DLD1 (cell line): ENCODE data around the gene CXorf49.
"Not testable (repeated sequence)": the region's sequence is repeated elsewhere in the genome, so short reads cannot be mapped to it uniquely, and the experiment has no call there.

ENCODE experiments used
- in situ Hi-C: cut with HindIII; loops from 2 replicates; pipeline ENCODE4 v1.10.0; 2017; ENCODE audit warnings: low sequenced_read_pairs

Gene CXorf49

DNA sequence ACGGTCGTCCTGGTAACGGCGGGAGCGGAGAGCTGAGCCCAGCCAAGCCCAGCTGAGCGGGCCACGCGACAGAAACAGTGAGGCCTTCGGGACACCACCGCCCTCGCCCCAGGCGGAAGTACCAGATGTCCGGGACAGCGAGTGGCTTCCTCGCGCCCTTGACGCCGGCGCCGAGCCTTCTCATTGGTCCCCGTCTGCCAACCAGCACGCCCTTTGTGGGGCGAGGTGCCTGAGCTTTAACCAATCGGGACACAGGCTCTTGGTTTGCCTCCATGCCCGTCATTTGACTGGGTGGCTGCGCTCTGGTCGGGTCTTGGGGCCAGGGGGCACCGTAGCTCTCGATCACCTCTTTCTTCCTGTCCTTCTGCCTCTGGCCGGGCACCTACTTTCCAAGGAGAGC lies at the start of gene CXorf49:
CXorf49 (minus strand) TSS at position 101 of the 400 bp plus-strand sequence. CDS start 134 bp downstream, outside the sequence.
- in situ Hi-C loops: not testable (repeated sequence)

DNA sequence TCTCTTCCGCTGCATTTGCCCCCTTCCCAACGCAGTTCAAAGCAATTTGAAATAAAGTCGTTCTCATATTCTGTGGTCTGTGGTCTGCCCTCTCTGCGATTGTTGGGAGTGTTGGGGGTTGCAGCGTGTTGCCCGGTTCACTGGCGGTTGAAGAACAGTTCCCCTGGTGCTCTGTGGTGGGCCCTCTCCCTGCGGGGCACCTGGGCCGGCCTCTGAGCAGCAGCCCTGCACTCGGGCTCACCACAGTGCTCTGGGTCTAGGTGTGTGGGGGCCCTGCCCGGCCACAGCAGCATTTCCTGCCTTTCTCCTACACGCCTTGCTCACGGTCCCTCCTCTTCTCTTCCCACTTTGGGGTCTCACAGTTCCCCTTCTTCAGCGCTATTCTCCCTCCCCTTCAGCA lies 49.0 kb upstream of the CXorf49 start:
- in situ Hi-C loops: not testable (repeated sequence)

GRCh38 chrX:71765613-71766012 lies 47.5 kb upstream of the CXorf49 start:
- in situ Hi-C loops: not testable (repeated sequence)

GRCh38 chrX:71764832-71765231 lies 46.7 kb upstream of the CXorf49 start:
- in situ Hi-C loops: not testable (repeated sequence)

DNA sequence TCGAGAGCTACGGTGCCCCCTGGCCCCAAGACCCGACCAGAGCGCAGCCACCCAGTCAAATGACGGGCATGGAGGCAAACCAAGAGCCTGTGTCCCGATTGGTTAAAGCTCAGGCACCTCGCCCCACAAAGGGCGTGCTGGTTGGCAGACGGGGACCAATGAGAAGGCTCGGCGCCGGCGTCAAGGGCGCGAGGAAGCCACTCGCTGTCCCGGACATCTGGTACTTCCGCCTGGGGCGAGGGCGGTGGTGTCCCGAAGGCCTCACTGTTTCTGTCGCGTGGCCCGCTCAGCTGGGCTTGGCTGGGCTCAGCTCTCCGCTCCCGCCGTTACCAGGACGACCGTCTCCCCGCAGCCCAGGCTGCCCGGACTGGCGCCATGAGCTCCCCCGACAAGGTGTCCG lies 45.0 kb upstream of the CXorf49 start, which contains the start of gene CXorf49B:
CXorf49B (plus strand) TSS at position 301 of the 400 bp plus-strand sequence; CDS start at position 376, 75 bp downstream.
- in situ Hi-C loops: not testable (repeated sequence)

DNA sequence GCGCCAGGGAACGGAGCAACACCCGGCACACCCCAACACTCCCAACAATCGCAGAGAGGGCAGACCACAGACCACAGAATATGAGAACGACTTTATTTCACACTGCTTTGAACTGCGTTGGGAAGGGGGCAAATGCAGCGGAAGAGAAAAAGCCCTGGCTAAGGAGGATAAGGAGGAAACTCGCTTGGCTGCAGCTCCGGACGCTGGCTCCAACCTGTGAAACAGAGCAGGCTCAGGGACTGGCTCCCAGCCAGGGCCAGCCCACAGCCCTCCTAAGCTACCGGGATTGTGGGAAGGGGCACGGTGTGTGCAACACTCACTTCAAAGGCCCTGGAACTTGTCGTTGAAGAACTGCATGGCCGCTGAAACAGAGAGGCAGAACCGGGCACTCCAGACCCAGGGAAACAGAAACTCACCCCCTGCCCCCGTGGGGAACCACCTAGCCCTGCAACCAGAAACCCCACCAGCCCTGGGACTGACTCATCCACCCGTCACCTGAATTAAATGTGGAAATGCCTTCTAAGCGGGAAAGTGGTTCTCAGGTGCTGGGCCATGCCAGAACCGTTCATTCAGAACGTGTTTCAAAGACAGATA lies 42.7 kb upstream of the CXorf49 start:
- in situ Hi-C loops: not testable (repeated sequence)

GRCh38 chrX:71720289-71720886 lies 2.3 kb upstream of the CXorf49 start:
- in situ Hi-C loops: not testable (repeated sequence)

DNA sequence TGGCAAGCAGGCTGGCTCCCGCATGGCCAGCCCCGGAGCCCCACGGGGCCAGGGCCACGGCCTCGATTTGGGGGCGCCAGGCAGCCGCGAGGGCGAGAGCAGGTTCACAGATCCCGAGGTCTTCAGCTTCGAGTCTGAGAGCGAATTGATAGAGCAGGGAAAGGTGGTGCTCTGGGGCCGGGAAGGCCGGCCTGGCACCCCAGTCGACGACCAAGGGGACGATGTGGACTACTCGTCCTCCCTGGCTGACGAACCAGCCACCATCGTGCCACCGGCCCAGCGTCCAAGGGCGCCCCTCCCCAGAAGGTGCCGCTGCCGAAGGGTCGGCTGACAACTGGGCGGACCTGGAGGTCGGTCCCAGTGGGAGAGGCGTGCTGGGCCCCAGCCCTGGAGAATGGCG lies 1.1 kb upstream of the CXorf49 start:
- in situ Hi-C loops: not testable (repeated sequence)

DNA sequence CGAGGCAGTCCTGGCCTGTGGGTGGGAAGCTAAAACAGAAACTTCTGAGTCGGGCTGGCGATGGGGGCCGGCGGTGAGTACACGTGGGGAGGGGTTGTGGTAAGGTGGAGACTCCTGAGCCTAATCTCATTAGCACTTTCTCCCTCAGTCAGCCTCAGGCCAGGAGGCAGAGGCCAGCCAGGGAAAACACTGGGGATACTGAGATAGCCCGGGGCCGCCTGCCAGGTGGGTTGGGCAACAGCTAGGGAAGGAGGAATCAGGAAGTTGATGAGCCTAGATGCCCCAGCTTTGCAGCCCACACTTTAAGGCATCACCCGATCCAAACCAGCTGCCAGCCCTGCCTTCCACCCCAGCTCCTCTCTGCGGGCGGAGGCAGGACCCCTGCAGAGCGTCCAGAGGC lies 1.8 kb downstream of the CXorf49 start:
- in situ Hi-C loops: not testable (repeated sequence)

DNA sequence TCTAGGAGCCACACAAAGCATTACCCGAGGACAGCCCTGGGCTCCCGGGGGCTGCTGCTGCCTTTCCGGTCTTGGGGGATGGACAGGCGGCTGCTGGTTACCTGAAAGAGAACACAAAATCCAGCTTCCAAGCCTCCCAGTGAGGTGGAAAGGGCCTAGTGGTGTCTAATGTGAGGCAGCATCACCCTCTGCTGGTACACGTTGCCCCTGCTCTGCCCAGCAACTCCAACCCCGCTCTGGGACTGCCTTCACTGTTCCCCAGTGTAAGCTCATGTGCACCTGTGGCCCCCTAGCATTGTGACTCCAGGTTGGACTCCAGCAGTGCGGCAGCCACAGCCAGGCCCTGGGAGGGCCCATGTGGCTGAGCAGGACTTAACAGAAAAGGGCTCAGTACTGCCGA lies 2.5 kb downstream of the CXorf49 start:
- in situ Hi-C loops: not testable (repeated sequence)

DNA sequence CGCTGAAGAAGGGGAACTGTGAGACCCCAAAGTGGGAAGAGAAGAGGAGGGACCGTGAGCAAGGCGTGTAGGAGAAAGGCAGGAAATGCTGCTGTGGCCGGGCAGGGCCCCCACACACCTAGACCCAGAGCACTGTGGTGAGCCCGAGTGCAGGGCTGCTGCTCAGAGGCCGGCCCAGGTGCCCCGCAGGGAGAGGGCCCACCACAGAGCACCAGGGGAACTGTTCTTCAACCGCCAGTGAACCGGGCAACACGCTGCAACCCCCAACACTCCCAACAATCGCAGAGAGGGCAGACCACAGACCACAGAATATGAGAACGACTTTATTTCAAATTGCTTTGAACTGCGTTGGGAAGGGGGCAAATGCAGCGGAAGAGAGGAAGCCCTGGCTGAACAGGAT lies 4.0 kb downstream of the CXorf49 start:
- in situ Hi-C loops: not testable (repeated sequence)

- in situ Hi-C loops: not testable (repeated sequence)
These were observed 15.2 kb downstream of the CXorf49 start for GRCh38 chrX:71702853-71703252.

DNA sequence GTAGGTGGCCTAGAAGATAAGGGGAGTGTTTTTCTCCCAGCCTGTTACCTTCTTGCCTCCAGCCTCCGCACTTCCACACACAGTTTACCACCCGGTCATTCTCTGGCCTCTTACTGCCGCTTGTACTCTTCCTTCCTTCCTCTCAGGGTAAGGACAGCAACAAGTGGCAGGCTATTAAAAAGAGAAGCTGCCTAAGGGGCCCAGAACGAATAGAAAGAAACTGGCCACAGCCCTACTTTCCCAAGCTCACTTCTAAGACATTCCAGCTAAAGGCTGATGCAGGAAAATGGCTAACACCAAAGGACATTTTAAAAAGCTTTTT lies 19.1 kb downstream of the CXorf49 start:
- in situ Hi-C loops: not testable (repeated sequence)

GRCh38 chrX:71698299-71699022 lies 19.6 kb downstream of the CXorf49 start:
- in situ Hi-C loops: not testable (repeated sequence)

GRCh38 chrX:71697466-71698298 lies 20.4 kb downstream of the CXorf49 start:
- in situ Hi-C loops: not testable (repeated sequence)

- in situ Hi-C loops: not testable (repeated sequence)
These were observed 21.2 kb downstream of the CXorf49 start for GRCh38 chrX:71696641-71697465.

GRCh38 chrX:71679575-71680207 lies 38.4 kb downstream of the CXorf49 start:
- in situ Hi-C loops: no loop called here

DNA sequence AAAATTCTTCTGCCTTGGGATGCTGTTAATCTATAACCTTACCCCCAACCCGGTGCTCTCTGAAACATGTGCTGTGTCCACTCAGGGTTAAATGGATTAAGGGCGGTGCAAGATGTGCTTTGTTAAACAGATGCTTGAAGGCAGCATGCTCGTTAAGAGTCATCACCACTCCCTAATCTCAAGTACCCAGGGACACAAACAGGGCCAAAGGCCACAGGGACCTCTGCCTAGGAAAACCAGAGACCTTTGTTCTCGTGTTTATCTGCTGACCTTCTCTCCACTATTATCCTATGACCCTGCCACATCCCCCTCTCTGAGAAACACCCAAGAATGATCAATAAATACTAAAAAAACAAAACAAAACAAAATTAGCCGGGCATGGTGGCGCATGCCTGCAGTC lies 40.9 kb downstream of the CXorf49 start:
- in situ Hi-C loops: not testable (repeated sequence)

GRCh38 chrX:71676068-71676795 lies 41.9 kb downstream of the CXorf49 start:
- in situ Hi-C loops: not testable (repeated sequence)
